GM12878 (cell line): ENCODE results near the gene IGF2BP2. TPM values are rescaled to one million over a fixed set of nuclear protein-coding genes. Genes with fewer than 3 reads are reported as not detected.

ENCODE experiments used
- ATAC-seq: fragments of 200-7000 bp; cut with Tn5 transposase; 3 replicates; pipeline ENCODE4 v1.9.1; 2020; ENCODE audit warnings: mild to moderate bottlenecking, moderate library complexity
- BruUV-seq: library from RNA; stranded (reverse); fragments of 400-500 nt; replicated peaks from 2 replicates; lab custom pipeline; 2021; lab: Mats Ljungman, UMichigan
- CTCF ChIA-PET: fragments of 300-600 bp; sonication (Branson Sonifier 250); formaldehyde crosslinking; extraction: SDS; loops from one replicate; lab custom pipeline; 2021; ENCODE audit warnings: inconsistent platforms; lab: Yijun Ruan, JAX
- POLR2A ChIA-PET: fragments of 350-600 bp; formaldehyde crosslinking; extraction: SDS; loops from one replicate; lab custom pipeline; 2021; ENCODE audit warnings: inconsistent platforms; lab: Charles Lee
- RAD21 ChIA-PET: fragments of 300-600 bp; sonication (Branson Sonifier 250); formaldehyde crosslinking; loops from one replicate; lab custom pipeline; 2023; ENCODE audit warnings: antibody characterized with exemption; ENCODE audit not compliant: unreplicated experiment; lab: Charles Lee
- SMC1A ChIA-PET: fragments of 300-600 bp; sonication (Branson Sonifier 250); formaldehyde crosslinking; loops from one replicate; lab custom pipeline; 2023; ENCODE audit not compliant: unreplicated experiment, uncharacterized antibody; lab: Charles Lee
- DNase-seq: peaks from one replicate; pipeline ENCODE4 v3.0.0-alpha.2; 2011; ENCODE audit warnings: low read depth, low spot score
- FAIRE-seq: peaks from 3 replicates; lab custom pipeline; 2011; peaks lifted over from hg19 to GRCh38; lab: Jason Lieb, UNC
- H2AFZ ChIP-seq: 2 replicates; pipeline ENCODE4 v1.6.0; 2011; ENCODE audit warnings: low read depth, low read length, control low read depth; ENCODE audit not compliant: control insufficient read depth
- H3K27ac ChIP-seq: 2 replicates; pipeline ENCODE4 v1.5.1; 2011; ENCODE audit warnings: control low read depth; ENCODE audit not compliant: control insufficient read depth, insufficient read depth
- H3K27me3 ChIP-seq, 2 experiments: replicated peaks in 1 of 2; 2 replicates each; pipeline versions ENCODE4 v1.6.0 to v1.6.1; 2011; ENCODE audit warnings: low read length in 1 of 2; ENCODE audit not compliant: control insufficient read depth in 2 of 2, insufficient read depth in 2 of 2
- H3K36me3 ChIP-seq, 2 experiments: 2 replicates each; pipeline ENCODE4 v1.5.1; 2011; ENCODE audit warnings: low read length in 1 of 2; ENCODE audit not compliant: control insufficient read depth in 2 of 2, insufficient read depth in 2 of 2
- H3K4me1 ChIP-seq: 2 replicates; pipeline ENCODE4 v1.6.1; 2011; ENCODE audit warnings: mild to moderate bottlenecking, low read length, moderate library complexity, mixed read lengths; ENCODE audit not compliant: control insufficient read depth, insufficient read depth
- H3K4me2 ChIP-seq: 2 replicates; pipeline ENCODE4 v1.6.0; 2011; ENCODE audit warnings: control low read depth; ENCODE audit not compliant: control insufficient read depth, insufficient read depth
- H3K4me3 ChIP-seq: fragments of 200-600 bp; sonication (generic); 2 replicates; pipeline ENCODE4 v1.5.1; 2016
- H3K79me2 ChIP-seq: 2 replicates; pipeline ENCODE4 v1.6.0; 2011; ENCODE audit warnings: low read length; ENCODE audit not compliant: control insufficient read depth, insufficient read depth
- H3K9ac ChIP-seq: 2 replicates; pipeline ENCODE4 v1.8.0; 2011; ENCODE audit warnings: low read length, control low read depth, mixed read lengths; ENCODE audit not compliant: control insufficient read depth, insufficient read depth
- H3K9me3 ChIP-seq: replicated peaks from 3 replicates; pipeline ENCODE4 v1.5.1; 2011; ENCODE audit warnings: mild to moderate bottlenecking, low read length; ENCODE audit not compliant: control insufficient read depth, insufficient read depth
- H4K20me1 ChIP-seq: 2 replicates; pipeline ENCODE4 v1.6.0; 2011; ENCODE audit not compliant: control insufficient read depth, insufficient read depth
- ASH2L ChIP-seq: fragments of 300-600, 200-600 bp; sonication (generic); IDR thresholded peaks from 2 replicates; pipeline ENCODE4 v1.6.1; 2017; ENCODE audit warnings: low read depth, mild to moderate bottlenecking, borderline replicate concordance
- BMI1 ChIP-seq: fragments of 450-650 bp; IDR thresholded peaks from 2 replicates; pipeline ENCODE4 v1.6.1; 2016; ENCODE audit warnings: mild to moderate bottlenecking, moderate library complexity, borderline replicate concordance
- E2F4 ChIP-seq: IDR thresholded peaks from 2 replicates; pipeline ENCODE4 v1.6.1; 2012; ENCODE audit warnings: low read depth, low read length, improper control_type of control experiment
- GATAD2B ChIP-seq: fragments of 450-650 bp; conservative IDR thresholded peaks from 2 replicates; pipeline ENCODE4 v1.6.1; 2017; ENCODE audit warnings: low read depth, mild to moderate bottlenecking, moderate library complexity
- HCFC1 ChIP-seq: fragments of 150-350 bp; IDR thresholded peaks from 2 replicates; pipeline ENCODE4 v1.6.1; 2014; ENCODE audit warnings: low read length
- HDGF ChIP-seq: fragments of 450-650 bp; IDR thresholded peaks from 2 replicates; pipeline ENCODE4 v1.6.1; 2016; ENCODE audit warnings: antibody characterized with exemption
- HSF1 ChIP-seq: fragments of 150-350 bp; IDR thresholded peaks from 2 replicates; pipeline ENCODE4 v1.6.1; 2014; ENCODE audit warnings: mild to moderate bottlenecking, low read depth, low read length
- KDM1A ChIP-seq: fragments of 200-600 bp; sonication (generic); IDR thresholded peaks from 2 replicates; pipeline ENCODE4 v1.6.1; 2016; ENCODE audit warnings: borderline replicate concordance
- NR2C2 ChIP-seq: IDR thresholded peaks from 2 replicates; pipeline ENCODE4 v1.6.1; 2011; ENCODE audit warnings: borderline replicate concordance, low read depth; ENCODE audit not compliant: control insufficient read depth, insufficient read length
- NR2F1 ChIP-seq: fragments of 450-650 bp; conservative IDR thresholded peaks from 2 replicates; pipeline ENCODE4 v1.6.1; 2017; ENCODE audit warnings: mild to moderate bottlenecking
- NRF1 ChIP-seq: conservative IDR thresholded peaks from 2 replicates; pipeline ENCODE4 v1.6.1; 2011; ENCODE audit warnings: mild to moderate bottlenecking, low read depth, low read length, improper control_type of control experiment
- RBBP5 ChIP-seq: fragments of 200-600 bp; sonication (generic); conservative IDR thresholded peaks from 2 replicates; pipeline ENCODE4 v1.6.1; 2016
- RUNX3 ChIP-seq: IDR thresholded peaks from 2 replicates; pipeline ENCODE4 v1.6.1; 2012; ENCODE audit warnings: low read length, inconsistent platforms
- SIX5 ChIP-seq: IDR thresholded peaks from 2 replicates; pipeline ENCODE4 v1.6.1; 2011; ENCODE audit warnings: mild to moderate bottlenecking, low read depth, low read length, moderate library complexity; ENCODE audit not compliant: severe bottlenecking
- SMC3 ChIP-seq: IDR thresholded peaks from 2 replicates; pipeline ENCODE4 v1.6.1; 2011; ENCODE audit warnings: low read length, improper control_type of control experiment, borderline replicate concordance
- TCF12 ChIP-seq: IDR thresholded peaks from 2 replicates; pipeline ENCODE4 v1.6.1; 2011; ENCODE audit warnings: low read depth, mild to moderate bottlenecking, low read length
- ZNF592 ChIP-seq: fragments of 450-650 bp; IDR thresholded peaks from 2 replicates; pipeline ENCODE4 v1.6.1; 2017; ENCODE audit warnings: mild to moderate bottlenecking, moderate library complexity
- in situ Hi-C: fragments of 300-500 bp; cut with MboI; formaldehyde crosslinking; loops from 9 replicates; pipeline ENCODE4 v1.14.3; 2018; ENCODE audit warnings: mixed read lengths
- intact Hi-C: fragments of 100-400 bp; cut with micrococcal nuclease; formaldehyde crosslinking; loops from one replicate; pipeline ENCODE4 v1.14.2; 2022; ENCODE audit not compliant: unreplicated experiment
- polyA plus RNA-seq, 11 experiments: library from polyadenylated mRNA; depleted of rRNA in 4 of 11; unstranded in 6 of 11; stranded (reverse) in 5 of 11; fragments of >200 nt; fragmentation: Nextera tagmentation in 4 of 11; fragmentation: Illumina TruSeq in 1 of 11; extraction: Ambion mirVana in 4 of 11; extraction: Trizol in 1 of 11; gene quantifications; 1 replicate in 1 of 11; 2 replicates in 10 of 11; pipeline versions ENCODE4 v1.2.1 to v1.2.3, GENCODE V29; 2011 to 2016; ENCODE audit warnings: inconsistent platforms in 2 of 11, missing spikeins in 2 of 11, low read depth in 1 of 11
- total RNA-seq, 4 experiments: library from RNA; depleted of rRNA in 3 of 4; stranded (reverse); fragments of >200 nt in 3 of 4; fragmentation: Illumina TruSeq in 1 of 4; extraction: Trizol in 1 of 4; gene quantifications; 2 replicates each; pipeline versions ENCODE4 v1.2.1 to v1.2.3, GENCODE V29; 2013 to 2021

IGF2BP2 gene
- total and polyA plus RNA-seq, 10 of the 15 experiments (the other 5 are each of a cell fraction or from before 2014, with no cell fraction given) = 0.25 to 0.72 TPM; not detected in 8

- H3K4me2 ChIP-seq = no peak overlapping the region
- DNase-seq (no peak), FAIRE-seq (no peak), ATAC-seq (no peak)
- no peaks in the 10 kb centered on the region for H3K36me3 ChIP-seq
- SMC1A ChIA-PET = no interaction called here
- POLR2A ChIA-PET = no interaction called here
- RAD21 ChIA-PET = no interaction called here
- H3K79me2 ChIP-seq = no peaks in the 10 kb centered on the region
- CTCF ChIA-PET = no interaction called here
- no TSS peak for BruUV-seq
- intact Hi-C loops (no loop called here), in situ Hi-C loops (no loop called here)
- H3K9ac ChIP-seq = no peak overlapping the region
- no peak overlapping the region for H3K4me3 ChIP-seq
- no peaks in the 10 kb centered on the region for H3K4me1 ChIP-seq
- H4K20me1 ChIP-seq = no peaks in the 10 kb centered on the region
- no peak overlapping the region for H3K27ac ChIP-seq
- H2AFZ ChIP-seq = no peak overlapping the region
- peaks cover 0 to 7% of the 10 kb centered on the region in 2 experiments; a peak in 3 of 4 replicates for H3K27me3 ChIP-seq
- no peaks in the 10 kb centered on the region for H3K9me3 ChIP-seq
- TF ChIP-seq SIX5 = no peak
- no peak for TF ChIP-seq SMC3
- TF ChIP-seq HCFC1 = no peak
- TF ChIP-seq BMI1 = no peak
- TF ChIP-seq GATAD2B = no peak
- TF ChIP-seq E2F4 = no peak
- no peak for TF ChIP-seq KDM1A
- TF ChIP-seq ZNF592 = no peak
- TF ChIP-seq RBBP5 = no peak
- TF ChIP-seq NRF1 = no peak
- no peak for TF ChIP-seq NR2F1
- TF ChIP-seq ASH2L = no peak
- no peak for TF ChIP-seq HDGF
- TF ChIP-seq RUNX3 = no peak
- no peak for TF ChIP-seq HSF1
- no peak for TF ChIP-seq NR2C2
- TF ChIP-seq TCF12 = no peak
Observed at GRCh38 chr3:185818267-185818875, 6.5 kb downstream of the IGF2BP2 start.
